Liver (tissue), 9 donors: ENCODE results near the gene PAPPA. TPM values are rescaled to one million over a fixed set of nuclear protein-coding genes. Genes with fewer than 3 reads are reported as not detected.

Source experiments
- DNase-seq: peaks from one replicate; pipeline ENCODE4 v3.0.0-alpha.2; 2017; ENCODE audit warnings: low spot score
- H3K27ac ChIP-seq, 2 donors: one replicate each; pipeline ENCODE4 v1.7.0; 2013; ENCODE audit warnings: inconsistent platforms in 2 of 2, low read length in 2 of 2, control low read depth in 1 of 2, low read depth in 1 of 2, mild to moderate bottlenecking in 1 of 2
- H3K27me3 ChIP-seq, 4 donors: one replicate each; pipeline versions ENCODE4 v1.6.1 to v1.7.0; 2013; ENCODE audit warnings: low read length in 3 of 4, inconsistent platforms in 1 of 4, mild to moderate bottlenecking in 1 of 4, moderate library complexity in 1 of 4; ENCODE audit not compliant: control insufficient read depth in 4 of 4, insufficient read depth in 4 of 4
- H3K36me3 ChIP-seq, 4 donors: one replicate each; pipeline versions ENCODE4 v1.6.1 to v1.7.0; 2013; ENCODE audit warnings: low read length in 3 of 4, mild to moderate bottlenecking in 3 of 4, low read depth in 1 of 4, moderate library complexity in 1 of 4; ENCODE audit not compliant: control insufficient read depth in 4 of 4, insufficient read depth in 3 of 4
- H3K4me1 ChIP-seq, 4 donors: one replicate each; pipeline versions ENCODE4 v1.6.1 to v1.7.0; 2013; ENCODE audit warnings: low read length in 3 of 4, mild to moderate bottlenecking in 3 of 4, moderate library complexity in 1 of 4; ENCODE audit not compliant: control insufficient read depth in 4 of 4, insufficient read depth in 4 of 4
- H3K4me3 ChIP-seq, 3 donors: one replicate each; pipeline versions ENCODE4 v1.6.1 to v1.7.0; 2013; ENCODE audit warnings: low read length in 3 of 3, control low read depth in 1 of 3, low read depth in 1 of 3, mild to moderate bottlenecking in 1 of 3
- H3K9ac ChIP-seq, 2 donors: one replicate each; pipeline ENCODE4 v1.7.0; 2013; ENCODE audit warnings: low read length in 2 of 2, mild to moderate bottlenecking in 2 of 2, moderate library complexity in 2 of 2, control low read depth in 1 of 2, low read depth in 1 of 2
- H3K9me3 ChIP-seq, 4 donors: one replicate each; pipeline versions ENCODE4 v1.6.1 to v1.7.0; 2013; ENCODE audit warnings: low read length in 3 of 4; ENCODE audit not compliant: control insufficient read depth in 4 of 4
- ATF3 ChIP-seq: IDR thresholded peaks from 2 replicates; pipeline ENCODE4 v1.6.1; 2016; ENCODE audit warnings: antibody characterized with exemption
- FOXA1 ChIP-seq: IDR thresholded peaks from 2 replicates; pipeline ENCODE4 v1.6.1; 2016; ENCODE audit warnings: antibody characterized with exemption
- FOXA2 ChIP-seq: IDR thresholded peaks from 2 replicates; pipeline ENCODE4 v1.6.1; 2016; ENCODE audit warnings: antibody characterized with exemption
- GABPA ChIP-seq, 2 donors: IDR thresholded peaks in 1 of 2; conservative IDR thresholded peaks in 1 of 2; 2 replicates each; pipeline ENCODE4 v1.6.1; 2016; ENCODE audit warnings: antibody characterized with exemption in 2 of 2, mild to moderate bottlenecking in 1 of 2, moderate library complexity in 1 of 2
- HNF4G ChIP-seq: IDR thresholded peaks from 2 replicates; pipeline ENCODE4 v1.6.1; 2016; ENCODE audit warnings: antibody characterized with exemption
- JUND ChIP-seq, 2 donors: IDR thresholded peaks; 2 replicates each; pipeline ENCODE4 v1.6.1; 2016; ENCODE audit warnings: antibody characterized with exemption in 2 of 2
- NR2F2 ChIP-seq: IDR thresholded peaks from 2 replicates; pipeline ENCODE4 v1.6.1; 2016; ENCODE audit warnings: antibody characterized with exemption
- RAD21 ChIP-seq, 2 donors: IDR thresholded peaks; 2 replicates each; pipeline ENCODE4 v1.6.1; 2016; ENCODE audit warnings: antibody characterized with exemption in 2 of 2, mild to moderate bottlenecking in 2 of 2
- REST ChIP-seq: IDR thresholded peaks from 2 replicates; pipeline ENCODE4 v1.6.1; 2016; ENCODE audit warnings: antibody characterized with exemption, mild to moderate bottlenecking
- RXRA ChIP-seq, 2 donors: IDR thresholded peaks; 2 replicates each; pipeline ENCODE4 v1.6.1; 2017 to 2018; ENCODE audit warnings: antibody characterized with exemption in 2 of 2, mild to moderate bottlenecking in 1 of 2
- TAF1 ChIP-seq: conservative IDR thresholded peaks from 2 replicates; pipeline ENCODE4 v1.6.1; 2016; ENCODE audit warnings: antibody characterized with exemption, mild to moderate bottlenecking
- YY1 ChIP-seq: IDR thresholded peaks from 2 replicates; pipeline ENCODE4 v1.6.1; 2016; ENCODE audit warnings: antibody characterized with exemption, mild to moderate bottlenecking
- WGBS: extraction: QIAGEN DNeasy Blood & Tissue Kit; methylation state at CpG from one replicate; pipeline ENCODE4 v1.1.7; 2013; 5-methylcytosine and 5-hydroxymethylcytosine counted together
- polyA plus RNA-seq, 2 donors: library from polyadenylated mRNA; stranded (reverse) in 1 of 2; unstranded in 1 of 2; fragments of 200-250 nt in 1 of 2; fragments of >200 nt in 1 of 2; fragmentation: Nextera tagmentation in 1 of 2; extraction: Ambion mirVana in 1 of 2; gene quantifications; one replicate each; pipeline versions ENCODE4 v1.2.1 to v1.2.3, GENCODE V29; 2013 to 2015
- total RNA-seq, 2 donors: library from RNA; depleted of rRNA; stranded (reverse); fragments of >200 nt; gene quantifications; one replicate each; pipeline ENCODE4 v1.2.3, GENCODE V29; 2014
- TF ChIP-seq, protein P1 (sequence below): fragments of 150-350 bp; IDR thresholded peaks from 2 replicates; pipeline ENCODE4 v1.5.1; 2017; ENCODE audit warnings: improper control_type of control experiment, low read depth, low read length; ENCODE audit not compliant: missing input control
- TF ChIP-seq, protein P2 (sequence below): IDR thresholded peaks from 2 replicates; pipeline ENCODE4 v1.6.1; 2016; ENCODE audit warnings: antibody characterized with exemption
- donor health status: healthy.
- donor health status: healthy.
- donor health status: healthy.
- donor health status: healthy.
- donor health status: healthy.

PAPPA gene
- total and polyA plus RNA-seq, 4 donors = 0.03 to 0.33 (median 0.20) TPM

DNA sequence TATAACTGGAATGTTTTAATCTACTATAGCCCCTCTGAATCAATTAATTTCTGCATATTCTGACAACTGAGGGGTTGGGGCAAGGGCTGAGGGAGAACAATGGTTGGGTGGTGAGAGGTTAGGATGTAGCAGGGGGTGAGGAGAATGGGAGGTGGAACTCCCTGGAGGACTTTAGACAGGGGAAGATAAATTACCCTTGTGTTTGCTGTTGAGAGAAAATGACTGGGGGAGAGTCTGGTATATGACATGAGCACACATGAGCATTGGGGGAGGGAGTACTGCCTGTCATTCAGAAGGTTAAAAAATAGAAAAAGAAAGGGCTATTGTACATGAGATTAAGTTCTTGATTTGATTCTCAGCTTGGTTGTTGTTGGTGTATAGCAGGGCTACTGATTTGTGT is 37.2 kb upstream of the PAPPA start (continued):
- TF ChIP-seq, protein P1, sequence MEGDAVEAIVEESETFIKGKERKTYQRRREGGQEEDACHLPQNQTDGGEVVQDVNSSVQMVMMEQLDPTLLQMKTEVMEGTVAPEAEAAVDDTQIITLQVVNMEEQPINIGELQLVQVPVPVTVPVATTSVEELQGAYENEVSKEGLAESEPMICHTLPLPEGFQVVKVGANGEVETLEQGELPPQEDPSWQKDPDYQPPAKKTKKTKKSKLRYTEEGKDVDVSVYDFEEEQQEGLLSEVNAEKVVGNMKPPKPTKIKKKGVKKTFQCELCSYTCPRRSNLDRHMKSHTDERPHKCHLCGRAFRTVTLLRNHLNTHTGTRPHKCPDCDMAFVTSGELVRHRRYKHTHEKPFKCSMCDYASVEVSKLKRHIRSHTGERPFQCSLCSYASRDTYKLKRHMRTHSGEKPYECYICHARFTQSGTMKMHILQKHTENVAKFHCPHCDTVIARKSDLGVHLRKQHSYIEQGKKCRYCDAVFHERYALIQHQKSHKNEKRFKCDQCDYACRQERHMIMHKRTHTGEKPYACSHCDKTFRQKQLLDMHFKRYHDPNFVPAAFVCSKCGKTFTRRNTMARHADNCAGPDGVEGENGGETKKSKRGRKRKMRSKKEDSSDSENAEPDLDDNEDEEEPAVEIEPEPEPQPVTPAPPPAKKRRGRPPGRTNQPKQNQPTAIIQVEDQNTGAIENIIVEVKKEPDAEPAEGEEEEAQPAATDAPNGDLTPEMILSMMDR = no peak
- no peak for TF ChIP-seq RAD21 (IDR thresholded peaks at IDR 0.05)
- TF ChIP-seq, protein P2, sequence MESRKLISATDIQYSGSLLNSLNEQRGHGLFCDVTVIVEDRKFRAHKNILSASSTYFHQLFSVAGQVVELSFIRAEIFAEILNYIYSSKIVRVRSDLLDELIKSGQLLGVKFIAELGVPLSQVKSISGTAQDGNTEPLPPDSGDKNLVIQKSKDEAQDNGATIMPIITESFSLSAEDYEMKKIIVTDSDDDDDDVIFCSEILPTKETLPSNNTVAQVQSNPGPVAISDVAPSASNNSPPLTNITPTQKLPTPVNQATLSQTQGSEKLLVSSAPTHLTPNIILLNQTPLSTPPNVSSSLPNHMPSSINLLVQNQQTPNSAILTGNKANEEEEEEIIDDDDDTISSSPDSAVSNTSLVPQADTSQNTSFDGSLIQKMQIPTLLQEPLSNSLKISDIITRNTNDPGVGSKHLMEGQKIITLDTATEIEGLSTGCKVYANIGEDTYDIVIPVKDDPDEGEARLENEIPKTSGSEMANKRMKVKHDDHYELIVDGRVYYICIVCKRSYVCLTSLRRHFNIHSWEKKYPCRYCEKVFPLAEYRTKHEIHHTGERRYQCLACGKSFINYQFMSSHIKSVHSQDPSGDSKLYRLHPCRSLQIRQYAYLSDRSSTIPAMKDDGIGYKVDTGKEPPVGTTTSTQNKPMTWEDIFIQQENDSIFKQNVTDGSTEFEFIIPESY = no peak
- TF ChIP-seq FOXA1 = no peak
- TF ChIP-seq GABPA (IDR thresholded peaks at IDR 0.05 in 1 of 2, conservative IDR thresholded peaks at IDR 0.05 in 1 of 2) = no peak

DNA sequence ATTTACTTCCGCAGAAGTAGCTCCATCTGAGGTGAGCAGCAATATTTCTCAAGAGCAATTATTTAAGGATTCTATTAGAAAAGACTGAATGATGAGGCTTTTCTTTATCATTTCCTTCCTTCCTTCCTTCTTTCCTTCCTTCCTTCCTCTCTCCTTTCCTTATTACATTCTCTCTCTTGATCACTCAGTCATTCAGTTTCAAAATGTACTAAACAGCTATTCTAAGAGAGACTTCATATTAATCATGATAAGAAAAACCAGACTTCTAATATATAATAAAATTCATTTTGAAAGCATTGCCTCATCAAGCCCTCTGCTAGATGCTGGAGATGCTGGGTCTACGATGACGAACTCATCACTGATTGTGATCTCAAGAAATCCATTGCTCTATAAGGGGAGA is 30.4 kb upstream of the PAPPA start:
- Histone ChIP-seq H3K4me3 (no peak overlapping the region), H3K36me3 (no peaks in the 10 kb centered on the region), H3K9ac (no peak overlapping the region), H3K27me3 (peaks cover 0 to 7% (median 3%) of the 10 kb centered on the region in 4 donors), H3K4me1 (no peaks in the 10 kb centered on the region), H3K9me3 (no peaks in the 10 kb centered on the region), H3K27ac (no peak overlapping the region)
- DNase-seq = no peak
- WGBS = 75% methylated on average over 3 of the region's 3 CpGs
- no peak for TF ChIP-seq REST
- no peak for TF ChIP-seq JUND (IDR thresholded peaks at IDR 0.05)
- TF ChIP-seq YY1 = no peak
- TF ChIP-seq FOXA2 = no peak
- no peak for TF ChIP-seq HNF4G
- TF ChIP-seq NR2F2 = no peak

DNA sequence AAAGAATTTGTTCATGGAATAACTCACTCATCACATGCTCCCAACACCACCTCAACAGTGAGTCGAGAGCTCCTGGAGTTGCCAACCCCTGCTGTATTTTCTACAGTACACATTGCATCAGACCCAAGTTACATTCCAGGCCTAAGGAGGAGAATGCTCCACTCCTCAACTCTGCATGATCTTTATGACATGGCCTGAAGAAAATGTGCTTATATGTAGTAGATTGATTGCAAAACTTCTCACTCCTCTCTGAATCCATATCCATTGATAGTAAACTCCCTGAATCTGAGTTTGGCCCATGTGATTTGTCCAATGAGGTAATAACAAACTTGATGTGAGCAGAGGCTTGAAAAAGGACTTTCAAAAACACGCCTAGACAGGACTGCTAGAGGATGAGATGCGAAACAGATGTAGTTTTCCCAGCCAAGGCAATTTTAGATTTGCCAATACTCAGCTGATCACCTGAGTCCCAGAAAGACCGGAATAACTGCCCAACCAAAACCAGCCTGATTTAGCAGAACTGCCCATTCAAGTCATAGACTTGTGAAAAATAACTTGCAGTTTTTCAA is 29.0 kb upstream of the PAPPA start:
- no peaks in the 10 kb centered on the region for H3K36me3 ChIP-seq
- H3K4me3 ChIP-seq = no peak overlapping the region
- DNase-seq = no peak
- no peak overlapping the region for H3K9ac ChIP-seq
- no peaks in the 10 kb centered on the region for H3K9me3 ChIP-seq
- H3K4me1 ChIP-seq = no peaks in the 10 kb centered on the region
- WGBS = 83% methylated on average over 4 of the region's 4 CpGs
- no peak overlapping the region for H3K27ac ChIP-seq
- peaks cover 0 to 7% (median 3%) of the 10 kb centered on the region in 4 donors for H3K27me3 ChIP-seq
- TF ChIP-seq, protein P2 = no peak
- no peak for TF ChIP-seq TAF1
- TF ChIP-seq NR2F2 = no peak
- no peak for TF ChIP-seq RXRA (IDR thresholded peaks at IDR 0.05)
- no peak for TF ChIP-seq REST
- TF ChIP-seq ATF3 = no peak
- TF ChIP-seq, protein P1 = no peak
